Measurements from ENCODE around the gene GPC1.

DNA sequence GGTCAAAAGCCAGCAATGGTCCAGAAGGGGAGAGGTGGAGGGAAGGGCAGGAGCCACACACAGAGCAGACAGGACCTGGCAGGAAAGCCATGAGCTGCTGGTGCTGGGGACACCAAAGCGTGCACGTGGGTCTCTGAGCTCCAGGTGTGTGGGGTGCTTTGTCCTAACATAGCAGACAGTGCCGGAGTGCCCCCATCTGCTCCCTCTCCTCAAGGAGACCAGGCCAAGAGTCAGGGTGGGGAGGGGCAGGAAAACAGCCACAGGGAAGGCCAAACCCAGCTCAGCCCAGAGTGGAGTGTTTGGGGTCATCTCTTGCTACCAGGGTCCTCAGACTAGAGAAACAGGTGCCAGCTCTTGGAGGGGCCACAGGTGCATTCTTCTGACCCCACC lies 4.2 kb upstream of the GPC1 start:
- TF ChIP-seq CTCF (conservative IDR thresholded peaks at IDR 0.05) (no peak), ZFX (IDR thresholded peaks at IDR 0.05) (no peak)

Measured in C4-2B (cell line).